HG03025 (cell line): Measurements from ENCODE around the gene CORO7.
"Not testable (repeated sequence)": the region's sequence is repeated elsewhere in the genome, so short reads cannot be mapped to it uniquely, and the experiment has no call there.

Experiments used
- ATAC-seq: cut with Tn5 transposase; IDR thresholded peaks from one replicate; pipeline ENCODE4 v1.9.1; 2021; ENCODE audit warnings: mild to moderate bottlenecking, moderate library complexity; ENCODE audit not compliant: unreplicated experiment, low FRiP score

CORO7 gene

GRCh38 chr16:4403133-4403949 is 13.1 kb downstream of the CORO7 start:
- no peak for ATAC-seq

- ATAC-seq: no peak
These were observed 13.8 kb downstream of the CORO7 start for GRCh38 chr16:4402439-4403132.

- no peak for ATAC-seq
These were observed 14.9 kb downstream of the CORO7 start for GRCh38 chr16:4401510-4401909.

GRCh38 chr16:4401094-4401501 is 15.3 kb downstream of the CORO7 start:
- no peak for ATAC-seq

GRCh38 chr16:4399001-4399730 is 17.2 kb downstream of the CORO7 start:
- no peak for ATAC-seq

GRCh38 chr16:4395055-4395726 is 21.2 kb downstream of the CORO7 start:
- no peak for ATAC-seq

- ATAC-seq: not testable (repeated sequence)
These were observed 22.5 kb downstream of the CORO7 start for GRCh38 chr16:4393850-4394249.

- no peak for ATAC-seq
These were observed 23.2 kb downstream of the CORO7 start for GRCh38 chr16:4393240-4393600.

GRCh38 chr16:4392382-4393239 is 23.8 kb downstream of the CORO7 start:
- no peak for ATAC-seq

GRCh38 chr16:4391631-4392381 is 24.6 kb downstream of the CORO7 start:
- ATAC-seq: no peak

- ATAC-seq: no peak
These were observed 25.8 kb downstream of the CORO7 start for GRCh38 chr16:4390266-4391260.

- no peak for ATAC-seq
These were observed 27.1 kb downstream of the CORO7 start for GRCh38 chr16:4389051-4389955.

- ATAC-seq: no peak
These were observed 27.9 kb downstream of the CORO7 start for GRCh38 chr16:4388271-4389021.

- ATAC-seq: no peak
These were observed 28.6 kb downstream of the CORO7 start for GRCh38 chr16:4387781-4388180.

GRCh38 chr16:4386951-4387565 is 29.3 kb downstream of the CORO7 start:
- no peak for ATAC-seq

GRCh38 chr16:4386451-4386805 is 30.0 kb downstream of the CORO7 start:
- ATAC-seq: no peak
